HL-60/S4 treated with retinoic acid at 250 ng/mL for 4 days and 3 days (cell line): ENCODE data around the gene CIAO3.
"Not testable (repeated sequence)": the region's sequence is repeated elsewhere in the genome, so short reads cannot be mapped to it uniquely, and the experiment has no call there.

ENCODE experiments used
- in situ Hi-C: fragments of 300-500 bp; cut with MboI; formaldehyde crosslinking; loops from 2 replicates; pipeline ENCODE4 v1.7.0; 2022; ENCODE audit warnings: low sequenced_read_pairs

CIAO3 gene

DNA sequence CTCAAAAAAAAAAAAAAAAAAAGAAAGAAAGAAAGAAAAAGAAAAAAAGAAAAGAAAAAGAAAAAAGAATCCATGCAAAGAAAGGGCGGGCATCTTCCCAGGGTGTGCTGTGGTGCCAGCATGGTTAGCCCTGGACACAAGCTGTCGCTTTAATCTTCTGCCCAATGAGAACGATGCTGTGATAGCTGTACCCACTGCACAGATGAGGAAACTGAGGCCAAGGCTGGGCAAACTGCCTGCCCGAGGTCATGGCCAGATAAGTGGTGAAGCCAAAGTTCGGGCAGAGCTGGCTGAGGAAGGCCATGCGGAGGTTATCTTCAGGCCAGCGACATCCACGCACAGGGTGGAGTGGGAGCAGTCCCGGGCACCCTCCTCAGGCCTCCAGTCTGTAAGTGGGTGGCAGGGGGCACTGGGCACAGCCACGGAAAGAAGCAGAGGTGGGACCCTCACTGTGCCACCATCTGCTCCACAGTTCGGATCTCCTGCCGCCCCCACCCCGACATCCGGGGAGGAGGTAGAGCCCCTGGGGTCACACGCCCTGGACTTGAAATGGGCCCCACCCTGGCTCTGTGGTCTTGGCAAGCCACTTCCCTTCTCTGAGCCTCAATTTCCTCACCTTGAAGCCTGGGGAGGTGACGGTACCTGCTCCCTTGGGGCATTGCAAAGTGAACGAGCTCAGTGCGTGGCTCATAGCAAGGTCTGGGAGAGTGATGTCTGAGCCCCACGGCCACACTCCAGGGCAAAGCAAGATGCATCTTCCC is 41.7 kb downstream of the CIAO3 start:
- in situ Hi-C loops, result no loop called here

DNA sequence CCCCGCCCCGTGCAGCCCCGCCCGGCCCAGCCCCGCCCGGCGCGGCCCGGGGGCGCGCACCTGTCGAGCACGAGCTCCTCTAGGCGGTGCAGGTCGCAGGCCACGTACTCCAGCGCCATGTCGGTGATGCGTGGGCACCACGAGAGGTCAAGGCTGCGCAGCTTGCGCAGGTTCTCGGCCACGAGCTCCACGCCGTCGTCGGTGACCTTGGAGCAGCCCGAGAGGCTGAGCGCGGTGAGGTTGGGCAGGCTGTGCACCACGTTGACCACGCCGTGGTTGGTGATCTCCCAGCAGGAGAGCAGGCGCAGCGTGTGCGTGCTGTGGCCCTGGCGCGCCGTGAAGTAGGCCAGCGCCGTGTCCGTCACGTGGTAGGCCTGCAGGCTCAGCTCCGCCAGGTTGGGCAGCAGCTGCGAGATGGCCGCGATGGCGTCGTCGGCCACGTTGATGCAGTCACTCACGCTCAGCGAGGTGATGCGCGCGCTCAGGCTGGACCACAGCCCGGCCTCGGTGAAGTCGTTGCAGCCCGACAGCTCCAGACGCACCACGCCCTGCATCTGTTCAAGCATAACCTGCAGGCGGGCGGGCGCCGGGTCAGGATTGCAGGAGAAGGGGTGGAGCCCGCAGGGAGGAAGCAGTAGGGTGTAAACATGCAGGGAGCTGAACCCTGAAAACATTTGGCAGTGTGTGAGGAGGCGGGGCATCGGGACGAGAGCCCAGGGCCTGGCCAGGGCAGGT is 45.3 kb downstream of the CIAO3 start:
- in situ Hi-C loops, result no loop called here

DNA sequence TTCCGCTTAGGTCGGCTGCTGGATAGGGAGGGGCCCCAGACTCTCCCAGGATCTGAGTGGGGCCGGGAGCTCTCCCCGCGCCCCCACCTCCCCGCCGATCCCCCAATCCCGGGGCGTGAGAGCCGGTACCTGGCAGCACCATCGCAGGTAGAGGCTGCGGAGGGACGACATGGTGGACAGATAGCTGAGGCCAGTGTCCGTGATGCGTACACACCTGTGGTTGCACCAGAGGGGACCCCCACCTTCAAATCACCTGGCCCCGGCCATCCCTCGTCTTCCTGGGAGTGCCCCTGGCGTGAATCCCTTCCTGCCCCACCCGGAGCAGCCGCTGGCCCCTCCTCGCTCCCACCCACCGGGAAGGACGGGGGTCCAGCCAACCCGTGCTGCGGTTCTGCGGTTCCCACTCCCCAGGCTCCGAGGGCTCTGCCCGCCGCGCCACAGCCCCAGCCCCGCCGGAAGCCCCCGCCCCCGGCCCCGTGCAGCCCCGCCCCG is 45.9 kb downstream of the CIAO3 start:
- in situ Hi-C loops, result no loop called here

DNA sequence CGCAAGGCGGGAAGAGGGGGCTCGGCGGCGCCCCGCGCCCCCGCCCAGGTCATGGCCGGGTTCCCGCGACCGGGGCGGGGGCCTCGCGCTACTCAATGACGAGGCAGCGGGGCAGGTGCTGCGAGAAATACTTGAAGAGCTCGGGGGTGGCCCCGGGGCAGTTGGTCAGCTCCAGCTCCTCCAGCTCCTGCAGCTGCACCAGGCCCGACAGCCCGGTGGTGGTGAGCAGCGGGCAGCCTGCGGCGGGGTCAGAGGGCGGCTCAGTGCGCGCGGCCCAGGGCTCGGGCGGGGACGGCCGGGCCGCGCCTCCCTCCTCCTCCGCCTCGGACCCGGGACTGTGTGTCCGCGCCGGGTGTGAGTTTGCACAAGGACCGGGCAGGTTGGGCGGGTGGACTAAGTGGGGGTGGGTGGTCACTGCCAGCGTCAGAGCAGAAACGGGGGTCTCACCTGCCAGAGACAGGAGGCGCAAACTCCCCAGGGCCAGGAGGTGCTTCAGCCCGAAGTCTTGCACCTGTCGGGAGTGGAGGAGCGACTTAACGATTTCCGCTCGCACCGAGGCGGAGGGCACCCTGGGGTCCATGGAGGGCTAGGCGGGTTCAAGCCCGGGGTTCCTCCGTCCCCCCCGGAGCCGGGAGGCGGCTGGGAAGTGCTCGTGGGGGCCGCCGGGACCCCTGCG is 46.5 kb downstream of the CIAO3 start:
- in situ Hi-C loops, result no loop called here

DNA sequence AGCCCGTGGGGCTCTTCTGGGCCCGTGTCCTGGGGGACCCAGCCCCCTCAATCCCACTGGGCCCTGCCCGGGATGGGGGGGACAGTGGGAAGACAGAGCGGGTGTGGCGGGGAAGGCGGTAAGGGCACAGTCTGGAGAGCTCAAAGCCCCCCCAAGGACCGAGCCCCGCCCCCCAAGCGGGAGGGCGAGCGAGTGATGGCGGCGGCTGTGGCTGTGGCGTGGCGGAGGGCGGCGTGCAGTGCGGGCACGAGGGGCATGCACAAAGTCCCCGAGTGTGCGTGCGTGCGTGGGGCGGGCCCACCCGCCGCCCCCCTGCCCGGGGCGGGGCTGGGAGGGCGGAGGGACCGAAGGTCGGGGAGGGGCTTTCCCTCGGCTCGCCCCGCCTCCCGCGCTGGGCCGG is 47.0 kb downstream of the CIAO3 start:
- in situ Hi-C loops, result no loop called here

DNA sequence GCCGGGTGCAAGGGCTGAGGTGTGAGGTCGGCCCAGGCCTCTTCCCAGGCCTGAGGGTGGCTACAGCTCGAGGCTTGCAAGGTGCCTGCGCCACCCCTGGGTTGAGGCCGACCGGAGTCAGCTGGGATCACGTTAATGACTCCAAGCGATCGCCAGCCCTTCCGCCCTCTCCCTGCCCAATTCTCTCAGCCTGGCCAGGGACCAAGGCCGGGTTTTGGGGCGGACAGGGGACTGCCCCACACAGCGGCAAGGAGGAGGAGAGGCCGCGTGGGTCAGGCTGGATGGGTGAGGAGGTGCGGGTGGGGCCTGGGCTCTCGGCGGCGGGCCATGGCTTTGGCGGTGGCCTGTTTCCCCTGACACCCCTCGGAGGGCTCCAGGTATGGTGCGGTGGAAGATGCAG is 47.4 kb downstream of the CIAO3 start:
- in situ Hi-C loops, result no loop called here

DNA sequence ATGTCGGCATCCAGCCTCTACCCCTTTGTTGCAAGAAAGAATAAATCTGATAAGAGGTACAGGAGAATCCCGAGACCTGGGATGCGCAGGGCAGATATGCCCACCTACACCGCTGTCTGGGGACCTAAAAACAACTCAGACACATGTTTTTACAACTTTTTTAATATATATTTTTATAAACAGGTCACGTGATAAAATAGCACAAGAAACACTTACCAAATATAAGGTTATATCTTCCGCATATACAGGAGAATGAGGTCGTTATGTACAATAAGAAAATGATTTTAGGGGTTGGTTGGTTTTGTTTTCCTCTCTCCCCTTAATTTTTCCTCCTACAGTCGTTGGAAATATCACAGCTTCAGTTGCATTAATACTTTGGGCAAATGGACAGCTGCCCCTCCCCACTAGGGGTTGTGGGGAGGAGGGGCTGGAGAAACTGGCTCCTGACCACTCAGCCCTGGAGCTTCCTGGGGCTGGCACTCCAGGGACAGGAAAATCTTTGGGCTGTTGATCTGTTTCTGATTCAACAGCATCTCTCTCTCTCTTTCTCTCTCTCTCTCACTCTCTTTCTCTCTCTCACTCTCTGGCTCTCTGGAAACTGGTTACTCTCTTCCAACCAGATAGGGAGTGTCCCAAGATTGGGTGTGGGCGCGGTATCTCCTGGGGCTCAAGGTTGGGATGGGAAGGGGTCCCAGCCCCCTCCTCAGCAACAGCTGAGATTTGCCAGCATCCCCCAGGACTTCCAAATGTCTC is 48.3 kb downstream of the CIAO3 start:
- in situ Hi-C loops, result no loop called here

DNA sequence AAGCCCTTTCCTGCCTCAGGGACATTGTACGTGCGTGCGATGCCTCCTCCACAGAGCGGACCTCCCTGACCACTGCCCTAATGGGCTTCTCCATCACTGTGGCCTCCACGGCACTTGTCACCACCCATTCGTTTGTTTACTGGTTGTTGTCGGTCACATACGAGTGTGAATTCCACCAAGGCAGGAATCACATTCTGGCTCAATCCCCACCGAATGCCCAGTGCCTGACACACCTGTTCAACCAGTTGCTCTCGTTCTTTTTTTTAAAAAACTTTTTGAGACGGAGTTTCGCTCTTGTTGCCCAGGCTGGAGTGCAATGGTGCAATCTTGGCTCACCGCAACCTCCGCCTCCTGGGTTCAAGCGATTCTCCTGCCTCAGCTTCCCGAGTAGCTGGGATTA is 49.6 kb downstream of the CIAO3 start:
- in situ Hi-C loops, result not testable (repeated sequence)

DNA sequence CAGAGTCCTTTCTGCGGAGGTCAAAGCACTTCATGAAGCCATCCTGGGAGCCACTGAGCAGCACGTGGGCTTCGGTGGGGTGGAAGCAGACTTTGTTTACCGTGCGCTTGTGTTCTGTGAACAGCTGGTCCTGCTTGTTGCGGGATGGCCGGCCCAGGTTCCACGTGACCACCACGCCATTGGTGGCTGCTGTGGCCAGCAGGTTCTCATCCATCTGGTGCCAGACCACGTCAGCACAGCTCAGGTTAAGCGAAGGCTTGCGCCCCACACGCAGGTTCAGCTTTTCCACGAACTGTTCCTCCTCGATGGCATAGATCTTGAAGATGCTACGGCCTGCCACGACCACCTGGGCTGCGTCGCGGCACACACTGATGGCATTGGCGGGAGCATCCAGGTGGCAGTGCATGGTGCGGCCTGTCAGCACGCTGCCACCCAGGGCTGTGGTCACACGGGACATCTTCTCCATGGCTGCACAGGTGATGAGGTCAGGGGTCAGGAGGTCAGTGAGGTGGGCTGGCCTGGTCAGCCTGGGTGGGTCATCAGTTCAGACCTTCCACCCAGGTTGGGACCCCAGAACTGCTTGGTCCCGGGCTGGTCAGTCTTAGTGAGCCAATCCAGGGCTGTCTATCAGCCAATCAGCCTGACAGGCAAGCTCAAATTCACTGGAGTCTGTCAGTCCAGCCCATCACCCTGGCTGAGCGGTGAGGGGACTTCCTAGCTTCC is 51.5 kb downstream of the CIAO3 start:
- in situ Hi-C loops, result no loop called here

DNA sequence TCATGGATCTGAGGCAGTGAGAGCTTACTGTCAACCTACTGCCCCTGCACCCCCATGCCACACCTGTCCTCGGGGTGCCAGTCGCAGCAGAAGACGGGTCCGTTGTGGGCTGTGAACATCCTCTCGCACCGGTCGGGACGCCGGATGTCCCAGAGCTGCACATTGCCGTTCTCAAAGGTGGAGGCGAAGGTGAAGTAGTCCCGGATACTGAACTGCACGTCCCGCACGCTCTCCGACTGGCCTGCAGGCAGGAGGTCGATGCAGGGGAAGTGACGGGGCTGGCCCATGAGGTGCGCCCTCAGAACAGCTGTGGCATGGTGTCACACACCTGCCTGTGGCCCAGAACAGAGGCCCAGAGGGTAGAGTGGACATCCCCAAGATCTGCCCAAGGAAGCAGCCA is 53.3 kb downstream of the CIAO3 start:
- in situ Hi-C loops, result no loop called here

DNA sequence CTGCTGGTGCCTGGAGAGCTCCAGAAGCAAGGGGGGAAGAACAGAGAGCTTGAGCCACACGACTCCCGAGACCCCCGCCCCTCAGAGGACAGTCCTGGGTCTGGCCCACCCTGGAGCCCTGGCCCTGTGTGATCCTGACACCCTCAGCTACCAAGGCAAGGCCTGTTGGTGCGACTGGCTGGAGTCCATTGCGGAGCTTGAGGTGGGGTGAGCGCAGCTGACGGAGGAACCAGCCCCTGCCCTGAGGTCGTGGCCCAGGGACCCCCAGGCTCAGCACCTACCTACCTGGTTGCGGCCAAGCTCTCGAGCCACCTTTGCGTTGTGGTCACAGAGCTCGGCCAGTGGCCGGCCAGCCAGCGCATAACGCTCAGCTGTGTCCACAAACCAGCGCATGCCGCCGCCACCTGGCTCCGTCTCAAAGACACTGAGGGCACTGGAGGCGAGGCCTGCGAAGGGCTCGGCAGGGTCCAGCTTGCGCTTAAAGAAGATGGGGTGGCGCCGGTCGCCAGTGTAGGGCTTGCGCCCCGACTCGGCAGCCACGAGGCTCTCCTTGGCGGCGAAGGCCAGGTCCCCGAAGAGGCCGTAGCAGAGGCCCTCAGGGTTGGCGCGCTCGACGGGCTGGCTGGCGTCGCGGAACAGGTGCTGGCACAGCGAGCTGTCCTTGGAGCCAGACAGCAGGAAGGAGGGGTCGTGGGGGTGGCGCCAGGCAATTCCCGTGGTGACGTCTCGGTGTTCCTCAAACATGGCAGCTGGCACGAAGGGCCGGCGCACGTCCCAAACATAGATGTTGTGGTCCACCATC is 54.1 kb downstream of the CIAO3 start:
- in situ Hi-C loops, result no loop called here

DNA sequence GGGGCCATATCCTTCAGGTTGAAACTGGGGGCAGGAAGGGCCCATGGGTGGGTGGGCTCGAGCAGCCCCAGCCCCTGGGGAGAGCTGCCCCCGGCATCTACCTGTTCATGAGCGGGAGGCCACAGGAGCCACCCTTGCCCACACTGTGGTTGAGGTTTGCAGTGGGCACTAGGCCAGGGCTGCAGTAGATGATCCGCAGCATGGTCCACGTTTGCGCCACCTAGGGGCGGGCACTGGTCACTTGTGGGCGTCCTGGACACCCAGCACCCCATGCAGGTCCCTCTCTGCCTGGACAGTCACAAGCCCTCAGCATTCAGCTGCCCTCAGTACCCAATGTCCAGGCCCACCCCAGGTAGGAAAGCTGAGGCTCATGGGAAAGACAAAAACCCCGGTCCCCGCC is 54.8 kb downstream of the CIAO3 start:
- in situ Hi-C loops, result no loop called here

DNA sequence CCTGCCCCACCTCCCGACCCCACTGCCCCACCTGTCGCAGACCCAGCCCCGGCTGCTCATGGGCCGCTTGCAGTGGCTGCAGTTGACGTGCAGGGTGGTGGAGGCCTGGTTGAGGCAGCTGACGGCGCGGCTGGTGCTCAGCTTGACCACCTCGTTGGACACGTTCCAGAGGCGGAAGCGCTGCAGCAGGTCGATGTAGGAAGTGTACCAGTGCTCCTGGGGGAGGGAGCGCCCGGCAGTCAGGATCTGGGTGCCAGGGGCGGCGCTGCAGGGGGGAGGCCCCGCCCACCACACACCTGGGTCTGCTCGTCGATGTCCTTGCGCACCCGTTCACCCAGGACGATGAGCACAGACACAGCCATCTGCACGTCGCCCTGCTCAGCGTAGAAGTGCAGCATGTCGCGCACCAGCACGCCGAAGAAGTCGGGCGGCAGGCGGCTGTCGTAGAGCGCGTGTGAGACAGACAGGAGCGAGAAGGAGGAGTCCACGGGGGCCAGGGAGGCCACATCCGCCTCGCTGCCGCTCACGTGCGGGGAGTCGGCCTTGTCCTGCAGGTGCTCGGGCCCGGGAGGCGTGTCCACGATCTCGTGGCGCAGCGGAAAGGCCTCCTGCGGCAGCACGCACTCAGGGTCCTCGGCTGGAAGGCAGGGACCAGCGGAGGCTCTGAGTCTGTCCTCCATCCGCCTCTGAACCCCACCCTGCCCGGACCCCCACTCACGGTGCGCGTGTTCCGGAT is 55.7 kb downstream of the CIAO3 start:
- in situ Hi-C loops, result no loop called here

DNA sequence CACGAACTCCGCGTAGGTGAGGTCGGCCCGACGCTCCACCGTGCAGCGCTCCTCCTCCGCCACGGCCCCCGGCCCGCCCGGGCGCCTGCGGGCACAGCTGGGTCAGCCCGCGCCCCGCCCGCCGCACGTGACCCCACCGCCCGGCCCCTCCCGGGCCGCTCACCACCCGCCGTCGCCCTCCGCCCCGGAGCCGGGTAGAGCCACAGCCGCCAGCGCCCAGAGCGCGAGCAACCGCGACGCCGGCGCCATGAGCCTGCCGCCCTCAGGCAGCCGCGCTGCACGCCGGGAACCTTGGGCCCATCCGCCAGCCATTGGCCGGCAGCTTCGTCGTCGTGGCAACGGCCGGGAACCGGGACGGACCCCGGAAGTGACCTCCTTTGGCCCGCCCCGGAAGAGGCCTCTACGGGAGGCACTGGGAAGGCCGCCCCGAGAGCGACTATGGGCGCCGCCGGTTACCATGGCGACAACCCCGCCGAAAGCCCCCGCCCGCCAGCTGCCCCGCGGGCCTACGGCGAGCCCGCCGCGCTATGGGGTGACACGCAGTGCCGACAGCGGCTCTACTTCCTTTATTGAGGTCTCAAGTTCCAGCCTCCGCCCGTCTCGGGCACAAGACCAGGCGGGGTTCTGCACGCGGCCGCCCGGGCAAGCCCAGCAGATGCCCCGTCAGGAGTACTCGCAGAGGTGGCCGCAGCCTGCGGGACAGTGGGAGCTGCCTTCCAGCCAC is 56.6 kb downstream of the CIAO3 start, which contains the start of gene JMJD8:
Gene JMJD8 (minus strand): TSS at position 264 of the 724 bp plus-strand sequence. CDS start 15 bp downstream, at position 249.
- in situ Hi-C loops, result no loop called here

DNA sequence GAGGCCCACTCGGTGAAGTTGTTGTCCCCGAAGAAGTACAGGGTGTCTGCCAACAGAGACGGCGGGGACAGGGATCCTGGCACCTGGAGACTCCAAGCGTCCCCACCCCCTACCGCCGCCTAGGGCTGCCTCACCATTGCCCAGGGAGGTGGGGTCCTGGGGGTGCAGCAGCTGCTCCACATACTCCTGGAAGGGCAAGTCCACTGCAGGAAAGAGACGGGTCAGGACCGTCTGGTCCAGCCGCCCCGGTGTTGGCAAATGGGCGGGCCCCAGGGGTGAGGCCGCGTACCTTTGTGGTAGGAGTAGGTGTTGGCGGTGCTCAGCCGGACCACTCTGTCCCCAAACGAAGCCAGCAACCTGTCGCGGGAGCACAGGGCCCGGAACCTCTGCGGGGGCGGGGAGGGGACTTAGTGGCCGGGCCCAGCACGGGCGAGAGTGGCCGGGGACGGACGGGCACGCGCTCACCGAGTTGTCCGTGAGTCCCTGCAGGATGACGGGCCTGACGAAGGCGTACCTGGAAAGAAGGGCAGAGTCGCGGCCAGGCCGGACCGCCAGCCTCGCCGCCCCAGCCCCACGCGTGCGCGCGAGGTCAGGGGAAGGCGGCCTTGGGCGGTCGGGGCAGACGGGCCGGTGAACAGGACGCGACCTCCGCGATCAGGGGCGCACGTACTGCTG is 57.3 kb downstream of the CIAO3 start:
- in situ Hi-C loops, result no loop called here

DNA sequence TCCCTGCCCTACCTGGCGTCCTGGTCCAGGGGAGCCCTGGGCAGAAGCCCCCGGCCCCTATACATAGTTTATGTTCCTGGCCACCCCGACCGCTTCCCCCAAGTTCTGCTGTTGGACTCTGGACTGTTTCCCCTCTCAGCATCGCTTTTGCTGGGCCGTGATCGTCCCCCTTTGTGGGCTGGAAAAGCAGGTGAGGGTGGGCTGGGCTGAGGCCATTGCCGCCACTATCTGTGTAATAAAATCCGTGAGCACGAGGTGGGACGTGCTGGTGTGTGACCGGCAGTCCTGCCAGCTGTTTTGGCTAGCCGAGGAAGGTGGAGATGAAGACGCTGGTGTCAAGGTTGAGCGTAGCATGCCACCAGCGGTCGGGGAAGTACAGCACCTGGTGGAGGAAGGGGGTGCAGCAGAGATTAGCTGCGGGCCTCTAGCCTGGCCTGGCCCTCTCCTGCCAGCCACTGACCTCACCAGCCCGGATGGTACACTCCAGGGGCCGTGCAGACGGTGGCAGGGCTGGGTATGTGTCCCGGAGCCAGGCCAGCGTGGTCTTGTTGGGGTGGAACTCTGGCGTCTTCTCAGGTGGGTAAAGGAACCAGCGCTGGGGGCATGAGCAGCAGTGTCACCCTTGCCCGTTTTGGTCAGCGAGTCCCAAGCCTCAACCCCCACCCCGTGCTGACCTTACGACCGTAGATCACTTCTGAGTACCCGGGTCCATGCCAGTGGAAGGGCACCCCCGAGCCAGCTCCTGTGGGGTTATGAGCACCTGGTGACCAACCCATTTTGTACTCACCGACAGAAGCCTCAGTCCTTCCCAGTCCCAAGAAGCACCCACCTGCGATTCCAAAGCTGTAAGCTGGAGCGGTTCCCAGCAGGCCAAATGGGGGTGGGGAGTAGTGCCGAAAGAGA is 58.1 kb downstream of the CIAO3 start:
- in situ Hi-C loops, result no loop called here
